Activated CD4-positive, alpha-beta T cell treated with anti-CD3 and anti-CD28 coated beads, Interleukin-2, amount 10 ng/mL, durations not matched to agents 7 days and 5 days (primary cell): Measurements from ENCODE around the gene CD300LD. TPM values are rescaled to one million over a fixed set of nuclear protein-coding genes. Genes with fewer than 3 reads are reported as not detected.
A peak's percentile ranks its signal among the peaks of the same experiment; 100 is the strongest.

ENCODE experiments used
- CTCF ChIA-PET: fragments of 350-600 bp; sonication (Branson Sonifier 250); formaldehyde crosslinking; loops from one replicate; lab custom pipeline; 2021; ENCODE audit warnings: antibody characterized with exemption; lab: Charles Lee
- POLR2A ChIA-PET: fragments of 350-600 bp; sonication (Branson Sonifier 250); formaldehyde crosslinking; loops from one replicate; lab custom pipeline; 2021; ENCODE audit warnings: antibody characterized with exemption; lab: Charles Lee
- DNase-seq: peaks from one replicate; pipeline ENCODE4 v3.0.0-alpha.2; 2020
- H3K27ac Mint-ChIP-seq: one replicate; pipeline ENCODE4 v1.8.0; 2021; ENCODE audit warnings: mild to moderate bottlenecking, moderate library complexity, mixed read lengths
- H3K27me3 Mint-ChIP-seq: one replicate; pipeline ENCODE4 v1.8.0; 2021; ENCODE audit warnings: mixed read lengths
- H3K36me3 Mint-ChIP-seq: one replicate; pipeline ENCODE4 v1.8.0; 2021; ENCODE audit warnings: low read depth, mixed read lengths
- H3K4me1 Mint-ChIP-seq: one replicate; pipeline ENCODE4 v1.8.0; 2021; ENCODE audit warnings: mixed read lengths
- H3K4me3 Mint-ChIP-seq: one replicate; pipeline ENCODE4 v1.8.0; 2021; ENCODE audit warnings: mild to moderate bottlenecking, moderate library complexity, mixed read lengths
- H3K9me3 Mint-ChIP-seq: one replicate; pipeline ENCODE4 v1.8.0; 2021; ENCODE audit warnings: mixed read lengths
- total RNA-seq, 2 experiments: library from RNA; stranded (reverse); gene quantifications; one replicate each; pipeline ENCODE4 v1.2.3, GENCODE V29; 2021

The CD300LD gene
- total RNA-seq, 2 experiments from 2014 or later = 0.15 TPM; not detected in 1

DNA sequence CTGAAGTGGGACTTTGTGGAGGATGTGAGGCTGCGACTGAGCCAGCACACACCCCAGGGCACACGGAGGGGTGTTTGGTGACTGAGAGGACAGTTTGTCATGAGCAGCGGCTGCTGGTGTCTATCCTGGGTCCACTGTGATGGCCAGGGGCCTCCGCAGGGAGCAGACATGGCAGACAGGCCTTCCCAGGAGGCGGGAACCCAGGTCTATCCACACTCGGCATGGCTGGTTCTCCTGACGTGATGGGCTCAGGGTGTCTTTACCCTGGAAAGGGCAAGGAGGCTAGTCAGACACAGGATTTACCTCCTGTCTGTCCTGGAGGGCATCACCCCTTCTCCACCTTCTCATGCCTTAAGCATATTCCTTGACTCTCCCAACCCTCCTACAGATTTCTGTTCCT lies 45.5 kb downstream of the CD300LD start:
- H3K27ac Mint-ChIP-seq = peak overlapping the region; percentile 47
- CTCF ChIA-PET = interaction anchor here (0.7 kb wide), 1 partner anchor 89 kb away, joined by 4 read pairs; no protein-coding TSS in a partner anchor

GRCh38 chr17:74545843-74546230 lies 46.2 kb downstream of the CD300LD start, which contains the start of gene CD300C:
TSS of gene CD300C (minus strand) at chr17:74546115. CDS start at chr17:74545782, 333 bp downstream.
- H3K4me1 Mint-ChIP-seq = peaks cover 42% of the 10 kb centered on the region
- no peaks in the 10 kb centered on the region for H3K27me3 Mint-ChIP-seq
- no peak within 1 kb of the TSS for H3K4me3 Mint-ChIP-seq
- POLR2A ChIA-PET = no interaction called here
- H3K9me3 Mint-ChIP-seq = no peaks in the 10 kb centered on the region
- H3K27ac Mint-ChIP-seq = peak within 1 kb of the TSS; percentile 57
- DNase-seq = no peak
- CTCF ChIA-PET = interaction anchor here (0.7 to 1.2 kb wide), 4 partner anchors 10 to 89 kb away, joined by 3 to 4 read pairs (median 3); no protein-coding TSS in a partner anchor
- no peaks in the 10 kb centered on the region for H3K36me3 Mint-ChIP-seq

More for the DNA sequence above, 45.5 kb downstream of the CD300LD start:
- no peak overlapping the region for H3K4me3 Mint-ChIP-seq
- H3K9me3 Mint-ChIP-seq = no peaks in the 10 kb centered on the region
- H3K27me3 Mint-ChIP-seq = no peaks in the 10 kb centered on the region
- POLR2A ChIA-PET = no interaction called here
- H3K4me1 Mint-ChIP-seq = peaks cover 42% of the 10 kb centered on the region
- no peaks in the 10 kb centered on the region for H3K36me3 Mint-ChIP-seq
- no peak for DNase-seq

DNA sequence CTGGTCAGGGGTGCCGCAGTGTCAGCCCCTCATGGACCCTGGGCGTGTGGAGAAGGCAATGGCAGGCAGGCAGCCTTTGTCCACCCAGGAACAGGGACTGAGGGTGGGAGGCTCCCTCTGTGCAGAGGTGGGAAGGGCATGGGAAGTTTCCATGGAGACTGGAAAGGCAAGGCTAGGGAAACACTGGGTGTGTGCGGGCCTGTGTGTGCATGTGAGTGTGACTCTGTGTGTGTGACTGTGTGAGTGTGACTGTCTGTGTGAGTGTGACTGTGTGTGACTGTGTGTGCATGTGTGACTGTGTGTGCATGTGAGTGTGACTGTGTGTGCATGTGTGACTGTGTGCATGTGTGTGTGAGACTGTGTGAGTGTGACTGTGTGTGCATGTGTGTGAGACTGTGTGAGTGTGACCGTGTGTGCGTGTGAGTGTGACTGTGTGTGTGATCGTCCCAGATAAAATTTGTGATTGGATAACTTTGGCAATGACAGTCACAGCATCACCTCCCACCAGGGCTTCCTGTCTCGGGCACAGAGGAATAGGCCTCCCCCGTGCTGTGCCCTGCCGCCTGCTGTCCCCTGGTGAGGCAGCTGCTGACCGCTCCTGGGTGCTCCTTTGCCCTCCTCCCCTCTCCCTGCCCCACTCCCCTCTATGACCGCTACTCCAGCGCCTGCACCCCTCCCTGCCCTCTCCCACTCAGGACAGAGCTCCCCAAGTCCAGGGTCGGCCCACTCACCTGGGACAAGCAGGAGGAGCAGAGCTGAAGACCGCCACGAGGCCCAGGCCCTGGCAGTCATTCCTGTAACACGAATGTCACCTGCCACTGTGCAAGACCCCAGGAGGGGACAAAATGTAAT lies 46.9 kb downstream of the CD300LD start:
- Mint-ChIP-seq H3K4me1 (peaks cover 42% of the 10 kb centered on the region), H3K4me3 (no peak overlapping the region)
- CTCF ChIA-PET = interaction anchor here (1.0 to 1.2 kb wide), 3 partner anchors 11 to 36 kb away, joined by 3 read pairs; no protein-coding TSS in a partner anchor

DNA sequence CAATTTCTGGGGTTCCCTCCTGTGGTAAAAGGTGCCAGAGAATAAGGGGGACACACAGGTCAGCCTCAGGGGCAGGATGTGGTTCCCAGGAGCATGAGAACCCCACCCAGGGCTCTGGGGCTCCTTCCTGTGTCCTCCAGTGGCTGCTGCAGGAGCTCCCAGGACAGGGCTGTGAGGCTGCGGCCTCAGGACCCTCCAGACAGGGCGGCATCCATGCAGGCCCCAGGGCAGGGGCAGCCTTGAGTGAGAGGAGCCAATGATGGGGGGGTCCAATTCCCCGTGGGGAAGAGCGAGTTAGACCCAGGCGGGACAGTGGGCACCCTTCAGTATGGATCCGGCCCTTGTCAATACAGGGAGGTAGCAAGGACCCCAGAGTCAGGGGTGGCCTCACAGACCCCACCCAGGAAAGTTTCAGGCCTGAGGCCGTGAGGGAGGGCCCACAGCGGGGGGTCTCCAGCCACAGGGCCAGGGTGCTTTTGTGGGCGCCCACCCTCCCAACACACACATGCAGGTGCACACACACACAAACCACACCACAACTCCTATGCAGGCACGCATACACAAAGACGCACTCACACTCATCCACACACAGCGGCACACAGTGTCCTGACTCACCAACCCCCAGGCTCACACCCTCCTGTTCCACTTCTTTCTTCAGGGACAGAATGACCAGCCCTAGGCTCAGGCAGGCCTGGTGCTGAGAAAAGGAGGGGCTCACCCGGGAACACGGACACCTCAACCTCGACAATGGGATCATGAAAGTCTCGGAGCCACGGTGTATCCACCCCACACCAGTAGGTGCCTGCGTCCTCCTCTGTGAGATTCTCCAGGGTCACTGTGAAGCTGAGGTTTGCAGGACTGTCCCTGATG lies 48.0 kb downstream of the CD300LD start:
- Mint-ChIP-seq H3K27me3 (peaks cover 2% of the 10 kb centered on the region), H3K36me3 (no peaks in the 10 kb centered on the region), H3K9me3 (no peaks in the 10 kb centered on the region), H3K4me3 (no peak overlapping the region), H3K27ac (no peak overlapping the region), H3K4me1 (peaks cover 42% of the 10 kb centered on the region)
- CTCF ChIA-PET = interaction anchor here (0.9 kb wide), 1 partner anchor 23 kb away, joined by 3 read pairs; the partner anchor contains the start of gene CD300H
- POLR2A ChIA-PET = no interaction called here
- DNase-seq = no peak

More for the DNA sequence above, 46.9 kb downstream of the CD300LD start:
- no peaks in the 10 kb centered on the region for H3K36me3 Mint-ChIP-seq
- no peaks in the 10 kb centered on the region for H3K27me3 Mint-ChIP-seq
- POLR2A ChIA-PET = no interaction called here
- no peaks in the 10 kb centered on the region for H3K9me3 Mint-ChIP-seq
- DNase-seq = no peak
- peak overlapping the region; percentile 57 for H3K27ac Mint-ChIP-seq

GRCh38 chr17:74543406-74543805 lies 48.7 kb downstream of the CD300LD start:
- POLR2A ChIA-PET = no interaction called here
- H3K4me1 Mint-ChIP-seq = peaks cover 37% of the 10 kb centered on the region
- no peak overlapping the region for H3K4me3 Mint-ChIP-seq
- no peak for DNase-seq
- H3K9me3 Mint-ChIP-seq = no peaks in the 10 kb centered on the region
- CTCF ChIA-PET = interaction anchor here (0.9 kb wide), 1 partner anchor 24 kb away, joined by 3 read pairs; the partner anchor contains the start of gene CD300H
- no peaks in the 10 kb centered on the region for H3K36me3 Mint-ChIP-seq
- H3K27ac Mint-ChIP-seq = no peak overlapping the region
- H3K27me3 Mint-ChIP-seq = peaks cover 2% of the 10 kb centered on the region

- H3K4me3 Mint-ChIP-seq = no peak overlapping the region
- CTCF ChIA-PET = interaction anchor here (0.9 kb wide), 1 partner anchor 24 kb away, joined by 3 read pairs; the partner anchor contains the start of gene CD300H
- H3K27ac Mint-ChIP-seq = no peak overlapping the region
- peaks cover 32% of the 10 kb centered on the region for H3K4me1 Mint-ChIP-seq
- no peaks in the 10 kb centered on the region for H3K9me3 Mint-ChIP-seq
- H3K27me3 Mint-ChIP-seq = peaks cover 5% of the 10 kb centered on the region
- POLR2A ChIA-PET = no interaction called here
- DNase-seq = no peak
- no peaks in the 10 kb centered on the region for H3K36me3 Mint-ChIP-seq
Observed at GRCh38 chr17:74542727-74543383, 49.2 kb downstream of the CD300LD start.

DNA sequence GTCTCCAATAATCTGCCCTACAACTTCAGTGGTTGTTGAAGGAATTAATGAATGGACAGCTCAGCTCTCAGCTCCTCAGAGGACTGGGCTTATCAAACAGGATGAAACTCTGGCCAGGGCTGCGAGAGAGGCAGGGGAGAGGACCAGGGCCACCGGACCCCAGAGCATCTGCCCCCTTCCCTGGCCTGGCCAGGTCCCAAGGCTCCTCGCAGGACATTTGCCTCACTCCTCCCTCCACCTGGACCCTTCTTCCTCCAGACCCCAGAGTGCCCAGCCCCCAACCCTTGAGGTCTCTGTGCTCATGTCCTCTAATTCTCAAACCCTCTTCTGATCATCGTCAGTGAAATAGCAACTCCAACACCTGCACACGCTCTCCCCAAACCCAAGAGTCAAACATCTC lies 49.9 kb downstream of the CD300LD start:
- Mint-ChIP-seq H3K27me3 (peaks cover 7% of the 10 kb centered on the region), H3K4me1 (peaks cover 25% of the 10 kb centered on the region), H3K4me3 (no peak overlapping the region), H3K27ac (no peak overlapping the region), H3K36me3 (no peaks in the 10 kb centered on the region), H3K9me3 (no peaks in the 10 kb centered on the region)
- ChIA-PET POLR2A (no interaction called here), CTCF (no interaction called here)
- DNase-seq = no peak

DNA sequence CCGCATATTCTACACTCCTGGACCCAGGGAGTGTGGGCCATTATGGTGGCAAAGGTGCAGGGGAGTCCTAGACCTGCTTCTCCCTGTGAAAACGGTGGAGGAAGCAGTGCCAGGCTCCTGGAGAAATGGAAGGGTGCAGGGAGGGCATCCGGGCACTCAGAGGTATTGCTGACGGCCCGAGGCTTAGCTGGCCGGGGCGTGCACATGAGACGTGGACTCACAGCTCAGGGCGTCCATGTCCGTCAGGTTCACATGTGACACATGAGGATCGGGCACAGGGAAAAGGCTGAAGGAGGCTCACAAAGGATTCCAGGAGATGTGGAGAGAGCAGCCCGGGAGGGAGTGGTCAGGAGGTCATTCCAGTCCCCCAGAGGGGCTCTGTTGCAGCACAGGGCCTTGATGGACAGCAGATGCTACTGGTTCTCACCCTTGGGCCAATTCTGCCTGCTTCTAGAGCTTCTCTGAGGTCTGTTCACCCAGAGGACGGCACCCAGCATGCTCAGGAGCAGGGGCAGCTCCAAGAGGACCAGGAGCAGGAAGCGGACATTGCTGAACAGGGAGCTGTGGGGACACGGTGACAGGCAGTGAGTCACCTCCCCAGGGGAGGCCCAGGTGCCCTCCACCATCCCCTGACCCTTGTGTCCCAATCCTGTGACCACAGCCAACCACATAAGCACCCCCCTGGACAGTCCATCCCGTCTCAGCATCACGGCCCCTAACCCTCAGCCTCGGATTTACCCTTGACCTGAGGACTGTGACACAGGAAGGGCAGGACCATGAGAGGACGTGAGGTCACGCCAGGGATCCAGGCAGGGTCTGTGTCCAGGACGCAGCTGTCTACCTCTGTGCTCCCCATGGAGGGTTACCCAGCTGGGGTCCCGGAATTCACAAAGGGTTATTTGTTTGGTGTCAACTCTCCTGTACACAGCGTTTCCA lies 50.6 kb downstream of the CD300LD start:
- POLR2A ChIA-PET = interaction anchor here (0.6 kb wide), 1 partner anchor 1313 kb away, joined by 4 read pairs; no protein-coding TSS in a partner anchor
- Mint-ChIP-seq H3K27me3 (peaks cover 14% of the 10 kb centered on the region), H3K4me3 (no peak overlapping the region), H3K27ac (no peak overlapping the region), H3K9me3 (no peaks in the 10 kb centered on the region), H3K4me1 (peaks cover 19% of the 10 kb centered on the region), H3K36me3 (no peaks in the 10 kb centered on the region)
- CTCF ChIA-PET = interaction anchor here (1.3 kb wide), 1 partner anchor 11 kb away, joined by 3 read pairs; no protein-coding TSS in a partner anchor
- DNase-seq = no peak

- Mint-ChIP-seq H3K9me3 (no peaks in the 10 kb centered on the region), H3K27ac (peak overlapping the region; percentile 32), H3K36me3 (no peaks in the 10 kb centered on the region), H3K4me1 (peaks cover 1% of the 10 kb centered on the region), H3K27me3 (peaks cover 27% of the 10 kb centered on the region), H3K4me3 (no peak overlapping the region)
- ChIA-PET CTCF (interaction anchor here (0.8 to 1.0 kb wide), 2 partner anchors 9 to 36 kb away, joined by 3 to 4 read pairs; no protein-coding TSS in a partner anchor), POLR2A (no interaction called here)
- no peak for DNase-seq
Observed at GRCh38 chr17:74539281-74539820, 52.7 kb downstream of the CD300LD start.

GRCh38 chr17:74536890-74537289 lies 55.2 kb downstream of the CD300LD start:
- DNase-seq = no peak
- H3K27me3 Mint-ChIP-seq = peaks cover 46% of the 10 kb centered on the region
- H3K36me3 Mint-ChIP-seq = no peaks in the 10 kb centered on the region
- no peaks in the 10 kb centered on the region for H3K4me1 Mint-ChIP-seq
- H3K4me3 Mint-ChIP-seq = no peak overlapping the region
- CTCF ChIA-PET = no interaction called here
- POLR2A ChIA-PET = no interaction called here
- H3K27ac Mint-ChIP-seq = no peak overlapping the region
- no peaks in the 10 kb centered on the region for H3K9me3 Mint-ChIP-seq

DNA sequence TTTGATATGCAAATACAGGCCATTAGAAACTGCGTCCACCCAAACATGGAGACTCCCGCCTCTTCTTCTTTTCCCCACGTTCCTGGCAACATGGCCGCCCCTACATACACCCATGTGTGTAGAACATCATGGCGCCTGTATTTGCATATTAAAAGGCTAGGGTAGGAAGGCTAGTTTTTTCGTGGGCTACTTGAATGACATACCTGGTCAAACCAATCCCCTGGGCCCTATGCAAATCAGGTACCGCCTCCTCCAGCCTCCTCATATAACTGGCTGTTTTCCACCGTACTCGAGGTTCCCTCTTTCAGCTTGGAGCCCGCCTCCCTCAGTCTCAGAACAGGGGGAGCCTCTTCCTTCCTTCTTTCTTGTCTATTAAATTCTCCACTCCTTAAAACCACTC lies 60.0 kb downstream of the CD300LD start:
- ChIA-PET POLR2A (no interaction called here), CTCF (interaction anchor here (1.4 to 2.6 kb wide), 3 partner anchors 153 to 164 kb away, joined by 3 to 6 read pairs (median 5); partner anchors contain the start of gene GPR142)
- Mint-ChIP-seq H3K9me3 (no peaks in the 10 kb centered on the region), H3K27ac (no peak overlapping the region), H3K4me3 (no peak overlapping the region), H3K36me3 (no peaks in the 10 kb centered on the region), H3K27me3 (peaks cover 58% of the 10 kb centered on the region), H3K4me1 (no peaks in the 10 kb centered on the region)
- DNase-seq = no peak
